ENCODE measurements around the gene GDF11.
"Not testable (repeated sequence)": the region's sequence is repeated elsewhere in the genome, so short reads cannot be mapped to it uniquely, and the experiment has no call there.

The GDF11 gene

GRCh38 chr12:55748230-55748993 lies 5.5 kb downstream of the GDF11 start:
- DNase-seq (ENCODE audit: low read depth): no peak
- no peak overlapping the region for H3K4me3 ChIP-seq (replicated peaks; ENCODE audit: low read depth, low read length)
- no peak for TF ChIP-seq CTCF (IDR thresholded peaks at IDR 0.05; ENCODE audit: low read length, missing control alignments)

GRCh38 chr12:55755246-55755645 lies 12.3 kb downstream of the GDF11 start:
- DNase-seq (ENCODE audit: low read depth): no peak
- H3K4me3 ChIP-seq (replicated peaks; ENCODE audit: low read depth, low read length): no peak overlapping the region
- no peak for TF ChIP-seq CTCF (IDR thresholded peaks at IDR 0.05; ENCODE audit: low read length, missing control alignments)

- no peak for DNase-seq (ENCODE audit: low read depth)
- no peak for TF ChIP-seq CTCF (IDR thresholded peaks at IDR 0.05; ENCODE audit: low read length, missing control alignments)
- H3K4me3 ChIP-seq (replicated peaks; ENCODE audit: low read depth, low read length): no peak overlapping the region
Measured at GRCh38 chr12:55757701-55758100, 14.8 kb downstream of the GDF11 start.

- not testable (repeated sequence) for DNase-seq (ENCODE audit: low read depth); H3K4me3 ChIP-seq (replicated peaks; ENCODE audit: low read depth, low read length)
Measured at GRCh38 chr12:55758575-55758974, 15.7 kb downstream of the GDF11 start.

GRCh38 chr12:55760663-55761062 lies 17.7 kb downstream of the GDF11 start:
- TF ChIP-seq CTCF (IDR thresholded peaks at IDR 0.05; ENCODE audit: low read length, missing control alignments): no peak
- DNase-seq (ENCODE audit: low read depth): no peak

GRCh38 chr12:55762646-55763045 lies 19.7 kb downstream of the GDF11 start:
- no peak overlapping the region for H3K4me3 ChIP-seq (replicated peaks; ENCODE audit: low read depth, low read length)
- no peak for DNase-seq (ENCODE audit: low read depth)
- no peak for TF ChIP-seq CTCF (IDR thresholded peaks at IDR 0.05; ENCODE audit: low read length, missing control alignments)

More at GRCh38 chr12:55760663-55761062, 17.7 kb downstream of the GDF11 start:
- no peak overlapping the region for H3K4me3 ChIP-seq (replicated peaks; ENCODE audit: low read depth, low read length)

- DNase-seq (ENCODE audit: low read depth): no peak
- H3K4me3 ChIP-seq (replicated peaks; ENCODE audit: low read depth, low read length): no peak overlapping the region
- TF ChIP-seq CTCF (IDR thresholded peaks at IDR 0.05; ENCODE audit: low read length, missing control alignments): no peak
Measured at GRCh38 chr12:55765736-55766290, 22.9 kb downstream of the GDF11 start.

Measured in fibroblast of pulmonary artery (primary cell).